ENCODE measurements around the gene HIRIP3. TPM values are rescaled to one million over a fixed set of nuclear protein-coding genes. Genes with fewer than 3 reads are reported as not detected.
A peak's percentile ranks its signal among the peaks of the same experiment; 100 is the strongest.
"Not testable (repeated sequence)": the region's sequence is repeated elsewhere in the genome, so short reads cannot be mapped to it uniquely, and the experiment has no call there.

The HIRIP3 gene
- total RNA-seq, 1 donor from 2014 or later, result 9.9 TPM

- no peak for TF ChIP-seq CTCF (IDR thresholded peaks at IDR 0.05)
- no peak overlapping the region for H3K27ac Mint-ChIP-seq (ENCODE audit: unreplicated experiment)
- H3K4me1 Mint-ChIP-seq (ENCODE audit: low read depth), result peaks cover 9% of the 10 kb centered on the region
- peaks cover 14% of the 10 kb centered on the region for H3K36me3 Mint-ChIP-seq (ENCODE audit: low read depth)
- no peak overlapping the region for H3K4me3 Mint-ChIP-seq (ENCODE audit: unreplicated experiment)
- H3K27me3 Mint-ChIP-seq (ENCODE audit: low read depth), result no peaks in the 10 kb centered on the region
- no peaks in the 10 kb centered on the region for H3K9me3 Mint-ChIP-seq (ENCODE audit: low read depth)
- no peak for DNase-seq (ENCODE audit: low spot score)
These were observed 27.2 kb downstream of the HIRIP3 start for GRCh38 chr16:29968205-29968604.

GRCh38 chr16:29963021-29963743 lies 32.2 kb downstream of the HIRIP3 start:
- Mint-ChIP-seq H3K9me3 (ENCODE audit: low read depth) (no peaks in the 10 kb centered on the region), H3K4me1 (ENCODE audit: low read depth) (peaks cover 23% of the 10 kb centered on the region), H3K36me3 (ENCODE audit: low read depth) (peaks cover under 1% of the 10 kb centered on the region), H3K27ac (ENCODE audit: unreplicated experiment) (peak overlapping the region; percentile 94), H3K27me3 (ENCODE audit: low read depth) (no peaks in the 10 kb centered on the region), H3K4me3 (ENCODE audit: unreplicated experiment) (peak overlapping the region; percentile 84)
- no peak for DNase-seq (ENCODE audit: low spot score)
- TF ChIP-seq CTCF (IDR thresholded peaks at IDR 0.05), result no peak

- no peaks in the 10 kb centered on the region for H3K27me3 Mint-ChIP-seq (ENCODE audit: low read depth)
- TF ChIP-seq CTCF (IDR thresholded peaks at IDR 0.05), result no peak
- H3K27ac Mint-ChIP-seq (ENCODE audit: unreplicated experiment), result peak overlapping the region; percentile 94
- peak overlapping the region; percentile 84 for H3K4me3 Mint-ChIP-seq (ENCODE audit: unreplicated experiment)
- no peaks in the 10 kb centered on the region for H3K36me3 Mint-ChIP-seq (ENCODE audit: low read depth)
- no peak for DNase-seq (ENCODE audit: low spot score)
- no peaks in the 10 kb centered on the region for H3K9me3 Mint-ChIP-seq (ENCODE audit: low read depth)
- H3K4me1 Mint-ChIP-seq (ENCODE audit: low read depth), result peaks cover 23% of the 10 kb centered on the region
These were observed 32.9 kb downstream of the HIRIP3 start for GRCh38 chr16:29962344-29962994.

- no peaks in the 10 kb centered on the region for H3K27me3 Mint-ChIP-seq (ENCODE audit: low read depth)
- DNase-seq (ENCODE audit: low spot score), result no peak
- TF ChIP-seq CTCF (IDR thresholded peaks at IDR 0.05), result peak; percentile 75
- H3K4me1 Mint-ChIP-seq (ENCODE audit: low read depth), result peaks cover 23% of the 10 kb centered on the region
- no peaks in the 10 kb centered on the region for H3K9me3 Mint-ChIP-seq (ENCODE audit: low read depth)
- H3K36me3 Mint-ChIP-seq (ENCODE audit: low read depth), result no peaks in the 10 kb centered on the region
- peak within 1 kb of the TSS; percentile 84 for H3K4me3 Mint-ChIP-seq (ENCODE audit: unreplicated experiment)
- peak within 1 kb of the TSS; percentile 94 for H3K27ac Mint-ChIP-seq (ENCODE audit: unreplicated experiment)
These were observed 33.7 kb downstream of the HIRIP3 start, which contains the start of gene TMEM219 for GRCh38 chr16:29961479-29962343. Gene TMEM219, plus strand, starts transcription at chr16:29962079. Its CDS starts 1,065 bp downstream, at chr16:29963144.

- Mint-ChIP-seq H3K27ac (ENCODE audit: unreplicated experiment) (peak overlapping the region; percentile 77), H3K4me3 (ENCODE audit: unreplicated experiment) (peak overlapping the region; percentile 84), H3K27me3 (ENCODE audit: low read depth) (no peaks in the 10 kb centered on the region), H3K9me3 (ENCODE audit: low read depth) (no peaks in the 10 kb centered on the region), H3K36me3 (ENCODE audit: low read depth) (no peaks in the 10 kb centered on the region), H3K4me1 (ENCODE audit: low read depth) (peaks cover 23% of the 10 kb centered on the region)
- TF ChIP-seq CTCF (IDR thresholded peaks at IDR 0.05), result no peak
- no peak for DNase-seq (ENCODE audit: low spot score)
These were observed 34.3 kb downstream of the HIRIP3 start for GRCh38 chr16:29961127-29961478.

GRCh38 chr16:29959821-29960220 lies 35.6 kb downstream of the HIRIP3 start:
- not testable (repeated sequence) for H3K9me3 Mint-ChIP-seq (ENCODE audit: low read depth); DNase-seq (ENCODE audit: low spot score); H3K27ac Mint-ChIP-seq (ENCODE audit: unreplicated experiment); H3K36me3 Mint-ChIP-seq (ENCODE audit: low read depth); H3K4me3 Mint-ChIP-seq (ENCODE audit: unreplicated experiment); H3K27me3 Mint-ChIP-seq (ENCODE audit: low read depth)
- H3K4me1 Mint-ChIP-seq (ENCODE audit: low read depth), result peaks cover 21% of the 10 kb centered on the region

All from chondrocyte (in vitro differentiated cells).